H9 (cell line): Measurements from ENCODE around the gene THEM5. TPM values are rescaled to one million over a fixed set of nuclear protein-coding genes. Genes with fewer than 3 reads are reported as not detected.

Experiments
- DNase-seq: peaks from one replicate; pipeline ENCODE4 v3.0.0-alpha.2; 2017
- H2AFZ ChIP-seq: one replicate; pipeline ENCODE4 v1.6.1; 2013; ENCODE audit warnings: mild to moderate bottlenecking, low read length, control low read depth, moderate library complexity
- H2AK5ac ChIP-seq: 2 replicates; pipeline ENCODE4 v1.6.1; 2013; ENCODE audit warnings: low read length, control low read depth, mixed read lengths; ENCODE audit not compliant: insufficient read length
- H2BK120ac ChIP-seq: one replicate; pipeline ENCODE4 v1.6.1; 2013; ENCODE audit warnings: low read depth, mild to moderate bottlenecking, low read length, control low read depth, inconsistent platforms; ENCODE audit not compliant: poor library complexity, severe bottlenecking
- H2BK12ac ChIP-seq: 2 replicates; pipeline ENCODE4 v1.6.1; 2013; ENCODE audit warnings: low read length, control low read depth, mixed read lengths, low read depth; ENCODE audit not compliant: insufficient read length
- H2BK15ac ChIP-seq: 2 replicates; pipeline ENCODE4 v1.6.1; 2013; ENCODE audit warnings: low read depth, low read length, control low read depth
- H2BK20ac ChIP-seq: one replicate; pipeline ENCODE4 v1.6.1; 2013; ENCODE audit warnings: low read depth, mild to moderate bottlenecking, low read length, control low read depth, inconsistent platforms; ENCODE audit not compliant: poor library complexity, severe bottlenecking
- H2BK5ac ChIP-seq: 2 replicates; pipeline ENCODE4 v1.6.1; 2013; ENCODE audit warnings: low read length, control low read depth, mixed read lengths; ENCODE audit not compliant: insufficient read length
- H3K14ac ChIP-seq: 2 replicates; pipeline ENCODE4 v1.6.1; 2013; ENCODE audit warnings: low read length, control low read depth; ENCODE audit not compliant: insufficient read depth
- H3K18ac ChIP-seq: 2 replicates; pipeline ENCODE4 v1.6.1; 2013; ENCODE audit warnings: low read depth, mild to moderate bottlenecking, mixed read lengths, low read length, control low read depth; ENCODE audit not compliant: insufficient read length
- H3K23ac ChIP-seq: 2 replicates; pipeline ENCODE4 v1.6.1; 2013; ENCODE audit warnings: low read length, control low read depth, mixed read lengths, low read depth; ENCODE audit not compliant: insufficient read length
- H3K23me2 ChIP-seq: 2 replicates; pipeline ENCODE4 v1.6.1; 2013; ENCODE audit warnings: low read depth, mild to moderate bottlenecking, mixed read lengths, low read length, control low read depth; ENCODE audit not compliant: insufficient read length, poor library complexity, severe bottlenecking
- H3K27ac ChIP-seq: 2 replicates; pipeline ENCODE4 v1.5.1; 2013; ENCODE audit warnings: low read length, control low read depth, mixed read lengths, low read depth; ENCODE audit not compliant: insufficient read length
- H3K27me3 ChIP-seq: 2 replicates; pipeline ENCODE4 v1.6.1; 2013; ENCODE audit warnings: low read length, control low read depth, inconsistent platforms; ENCODE audit not compliant: insufficient read depth
- H3K4ac ChIP-seq: 2 replicates; pipeline ENCODE4 v1.6.1; 2013; ENCODE audit warnings: low read depth, mild to moderate bottlenecking, control low read depth, inconsistent platforms, low read length, moderate library complexity
- H3K4me1 ChIP-seq: 2 replicates; pipeline ENCODE4 v1.6.1; 2013; ENCODE audit warnings: low read length, control low read depth, inconsistent platforms; ENCODE audit not compliant: insufficient read depth
- H3K4me2 ChIP-seq: 2 replicates; pipeline ENCODE4 v1.6.1; 2013; ENCODE audit warnings: low read length, control low read depth, mixed read lengths; ENCODE audit not compliant: insufficient read length, insufficient read depth
- H3K56ac ChIP-seq: 2 replicates; pipeline ENCODE4 v1.6.1; 2013; ENCODE audit warnings: low read depth, mild to moderate bottlenecking, mixed read lengths, low read length, control low read depth; ENCODE audit not compliant: insufficient read length
- H3K79me1 ChIP-seq: 2 replicates; pipeline ENCODE4 v1.6.1; 2013; ENCODE audit warnings: low read depth, mild to moderate bottlenecking, moderate library complexity, low read length, control low read depth, inconsistent platforms; ENCODE audit not compliant: insufficient read depth, poor library complexity, severe bottlenecking
- H3K79me2 ChIP-seq: 2 replicates; pipeline ENCODE4 v1.6.1; 2013; ENCODE audit warnings: low read length, control low read depth, inconsistent platforms; ENCODE audit not compliant: insufficient read depth
- H3K9ac ChIP-seq: 2 replicates; pipeline ENCODE4 v1.6.1; 2013; ENCODE audit warnings: low read length, control low read depth, mixed read lengths; ENCODE audit not compliant: insufficient read length; ENCODE audit errors: extremely low read depth
- H3K9me3 ChIP-seq: one replicate; pipeline ENCODE4 v1.6.1; 2013; ENCODE audit warnings: low read depth, low read length, inconsistent platforms; ENCODE audit not compliant: control insufficient read depth
- H3T11ph ChIP-seq: one replicate; pipeline ENCODE4 v1.6.1; 2013; ENCODE audit warnings: mild to moderate bottlenecking, low read length, control low read depth, inconsistent platforms
- H4K20me1 ChIP-seq: one replicate; pipeline ENCODE4 v1.6.1; 2013; ENCODE audit not compliant: control insufficient read depth, insufficient read length, insufficient read depth
- H4K5ac ChIP-seq: 2 replicates; pipeline ENCODE4 v1.6.1; 2013; ENCODE audit warnings: low read depth, mild to moderate bottlenecking, mixed read lengths, low read length, control low read depth; ENCODE audit not compliant: insufficient read length
- H4K8ac ChIP-seq: replicated peaks from 2 replicates; pipeline ENCODE4 v1.6.1; 2013; ENCODE audit warnings: low read length, control low read depth, mixed read lengths, low read depth; ENCODE audit not compliant: insufficient read length
- H4K91ac ChIP-seq: 2 replicates; pipeline ENCODE4 v1.6.1; 2013; ENCODE audit warnings: low read depth, mild to moderate bottlenecking, moderate library complexity, mixed read lengths, low read length, control low read depth; ENCODE audit not compliant: insufficient read length
- H3K27ac Mint-ChIP-seq, 3 experiments: 2 replicates in 2 of 3; 3 replicates in 1 of 3; pipeline ENCODE4 v1.8.0; 2020 to 2021; ENCODE audit warnings: mixed read lengths in 3 of 3, mild to moderate bottlenecking in 1 of 3, moderate library complexity in 1 of 3
- H3K27me3 Mint-ChIP-seq: 2 replicates; pipeline ENCODE4 v1.8.0; 2021; ENCODE audit warnings: low read depth, mild to moderate bottlenecking, moderate library complexity, mixed read lengths
- H3K36me3 Mint-ChIP-seq, 3 experiments: 2 replicates in 2 of 3; 3 replicates in 1 of 3; pipeline ENCODE4 v1.8.0; 2020 to 2021; ENCODE audit warnings: low read depth in 3 of 3, mixed read lengths in 3 of 3; ENCODE audit not compliant: insufficient read depth in 1 of 3
- H3K4me1 Mint-ChIP-seq, 2 experiments: 2 replicates each; pipeline ENCODE4 v1.8.0; 2020; ENCODE audit warnings: mixed read lengths in 2 of 2
- H3K4me3 Mint-ChIP-seq, 2 experiments: 2 replicates in 1 of 2; 3 replicates in 1 of 2; pipeline ENCODE4 v1.8.0; 2020 to 2021; ENCODE audit warnings: mild to moderate bottlenecking in 2 of 2, mixed read lengths in 2 of 2, moderate library complexity in 1 of 2
- H3K9me3 Mint-ChIP-seq, 2 experiments: 2 replicates in 1 of 2; 3 replicates in 1 of 2; pipeline ENCODE4 v1.8.0; 2020; ENCODE audit warnings: mild to moderate bottlenecking in 2 of 2, mixed read lengths in 2 of 2, moderate library complexity in 1 of 2
- WGBS: extraction: QIAGEN DNeasy Blood & Tissue Kit; methylation state at CpG from one replicate; pipeline ENCODE4 v1.1.7; 2013; ENCODE audit warnings: missing lambda C conversion rate, low lambda C conversion rate, mixed read lengths; ENCODE audit not compliant: insufficient read length; ENCODE audit errors: extremely low coverage; 5-methylcytosine and 5-hydroxymethylcytosine counted together
- total RNA-seq: library from RNA; stranded (reverse); gene quantifications from 2 replicates; pipeline ENCODE4 v1.2.1, GENCODE V29; 2021
- TF ChIP-seq, protein P1 (sequence below): fragments of 200-600 bp; sonication (generic); conservative IDR thresholded peaks from 3 replicates; pipeline ENCODE4 v1.8.0; 2021; ENCODE audit warnings: antibody characterized with exemption, mild to moderate bottlenecking

THEM5 gene
- total RNA-seq, 1 experiment from 2014 or later = not detected

DNA sequence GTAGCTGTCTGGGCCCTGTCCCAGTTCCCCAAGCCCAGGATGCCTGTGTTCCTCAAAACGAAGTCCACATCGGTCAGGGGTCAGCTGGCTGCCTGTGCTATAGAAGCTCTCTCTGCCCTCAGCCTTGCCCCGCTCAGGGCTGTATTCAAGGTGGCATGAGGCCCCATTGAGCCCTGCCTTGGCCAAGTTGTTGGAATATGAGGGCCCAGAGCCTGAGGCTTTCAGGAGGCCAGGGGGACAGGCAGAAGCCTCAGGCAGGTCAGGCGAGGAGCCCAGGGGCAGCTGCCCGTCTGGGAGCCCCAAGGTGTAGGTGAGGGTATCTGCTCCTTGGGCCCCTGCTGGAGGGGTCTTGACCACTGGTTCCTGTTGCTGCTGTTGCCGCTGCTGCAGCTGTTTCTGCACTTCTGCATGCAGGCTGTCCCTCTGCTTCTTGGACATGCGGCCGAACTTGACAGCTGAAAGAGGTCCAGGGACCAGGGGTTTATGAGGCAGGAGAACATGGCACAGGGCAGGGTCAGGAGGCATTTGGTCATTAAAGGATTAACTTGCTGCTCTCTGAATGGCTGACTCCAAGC lies 38.5 kb downstream of the THEM5 start:
- H3K27ac Mint-ChIP-seq = no peak overlapping the region; a peak in 1 of 7 replicates
- H3K36me3 Mint-ChIP-seq = no peaks in the 10 kb centered on the region
- Histone ChIP-seq H3K79me2 (no peaks in the 10 kb centered on the region), H3K79me1 (no peaks in the 10 kb centered on the region), H3K14ac (no peak overlapping the region; the same call in 1 of the 2 replicates), H2BK5ac (no peak overlapping the region), H3T11ph (no peak overlapping the region), H4K91ac (no peak overlapping the region), H3K27ac (no peak overlapping the region), H3K18ac (no peak overlapping the region), H2BK15ac (no peak overlapping the region), H3K27me3 (no peaks in the 10 kb centered on the region), H3K9ac (no peak overlapping the region), H3K9me3 (no peaks in the 10 kb centered on the region), H3K23me2 (no peaks in the 10 kb centered on the region), H2AFZ (no peak overlapping the region), H4K5ac (no peak overlapping the region), H4K8ac (no peak overlapping the region), H2BK12ac (no peak overlapping the region), H2BK20ac (no peak overlapping the region), H3K23ac (no peak overlapping the region), H3K4me2 (no peak overlapping the region), H4K20me1 (no peaks in the 10 kb centered on the region), H3K56ac (no peak overlapping the region), H2AK5ac (no peak overlapping the region), H3K4me1 (no peaks in the 10 kb centered on the region), H2BK120ac (no peak overlapping the region), H3K4ac (no peak overlapping the region)
- H3K4me3 Mint-ChIP-seq = no peak overlapping the region
- DNase-seq = no peak
- TF ChIP-seq, protein P1, sequence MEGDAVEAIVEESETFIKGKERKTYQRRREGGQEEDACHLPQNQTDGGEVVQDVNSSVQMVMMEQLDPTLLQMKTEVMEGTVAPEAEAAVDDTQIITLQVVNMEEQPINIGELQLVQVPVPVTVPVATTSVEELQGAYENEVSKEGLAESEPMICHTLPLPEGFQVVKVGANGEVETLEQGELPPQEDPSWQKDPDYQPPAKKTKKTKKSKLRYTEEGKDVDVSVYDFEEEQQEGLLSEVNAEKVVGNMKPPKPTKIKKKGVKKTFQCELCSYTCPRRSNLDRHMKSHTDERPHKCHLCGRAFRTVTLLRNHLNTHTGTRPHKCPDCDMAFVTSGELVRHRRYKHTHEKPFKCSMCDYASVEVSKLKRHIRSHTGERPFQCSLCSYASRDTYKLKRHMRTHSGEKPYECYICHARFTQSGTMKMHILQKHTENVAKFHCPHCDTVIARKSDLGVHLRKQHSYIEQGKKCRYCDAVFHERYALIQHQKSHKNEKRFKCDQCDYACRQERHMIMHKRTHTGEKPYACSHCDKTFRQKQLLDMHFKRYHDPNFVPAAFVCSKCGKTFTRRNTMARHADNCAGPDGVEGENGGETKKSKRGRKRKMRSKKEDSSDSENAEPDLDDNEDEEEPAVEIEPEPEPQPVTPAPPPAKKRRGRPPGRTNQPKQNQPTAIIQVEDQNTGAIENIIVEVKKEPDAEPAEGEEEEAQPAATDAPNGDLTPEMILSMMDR = no peak
- H3K27me3 Mint-ChIP-seq = peaks cover 5% of the 10 kb centered on the region; the same call in 1 of the 2 replicates
- WGBS = no CpG with 5 or more reads among the region's 8 CpGs
- H3K9me3 Mint-ChIP-seq = no peaks in the 10 kb centered on the region
- H3K4me1 Mint-ChIP-seq = peaks cover 10 to 16% of the 10 kb centered on the region in 2 experiments
